Sigmoid colon (tissue), 4 donors: ENCODE results near the gene LARP6.

Source experiments
- CTCF ChIP-seq, 4 experiments: fragments of 450-650 bp in 3 of 4; fragments of 200-600 bp in 1 of 4; IDR thresholded peaks; one replicate each; pipeline ENCODE4 v1.5.1; 2016 to 2019; ENCODE audit warnings: antibody characterized with exemption in 4 of 4, mild to moderate bottlenecking in 3 of 4, moderate library complexity in 2 of 4
- POLR2AphosphoS5 ChIP-seq, 4 donors: sonication (generic); formaldehyde crosslinking; IDR thresholded peaks; one replicate each; pipeline ENCODE4 v1.6.1; 2017; ENCODE audit warnings: antibody characterized with exemption in 4 of 4

DNA sequence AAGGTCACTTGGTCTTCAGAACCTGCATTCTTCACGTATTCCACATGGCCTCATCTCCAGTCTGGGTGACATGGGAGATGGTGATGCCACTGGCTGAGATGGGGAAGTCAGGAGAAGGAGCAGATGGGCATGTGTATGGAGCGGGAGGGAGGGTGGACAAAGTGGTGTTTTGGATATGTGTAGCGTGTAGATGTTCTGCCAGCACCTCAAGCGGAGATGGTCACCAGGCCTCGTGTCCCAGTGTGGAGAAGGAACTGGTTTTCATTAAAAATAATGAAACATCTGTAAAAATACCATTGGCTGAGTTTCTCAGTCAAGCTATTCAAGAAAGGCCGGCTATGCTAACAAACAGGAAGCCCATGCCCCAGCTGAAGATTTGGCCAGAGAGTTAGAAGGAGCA lies 26.2 kb downstream of the LARP6 start:
- TF ChIP-seq POLR2AphosphoS5 (IDR thresholded peaks at IDR 0.05): no peak
- no peak for TF ChIP-seq CTCF (IDR thresholded peaks at IDR 0.05)
